A673 (cell line): ENCODE data around the gene GLCE.

ENCODE experiments used
- CTCF ChIP-seq: fragments of 300-800, 200-600 bp; sonication (generic); conservative IDR thresholded peaks from 2 replicates; pipeline ENCODE4 v1.5.1; 2017; ENCODE audit warnings: low read depth, mild to moderate bottlenecking, antibody characterized with exemption, low read length, moderate library complexity, mixed read lengths
- EZH2 ChIP-seq: fragments of 200-600 bp; sonication (generic); IDR thresholded peaks from 2 replicates; pipeline ENCODE4 v1.6.1; 2017; ENCODE audit warnings: borderline replicate concordance, low read depth, mild to moderate bottlenecking, mixed read lengths, antibody characterized with exemption, low read length; ENCODE audit not compliant: poor library complexity, severe bottlenecking

- TF ChIP-seq EZH2 (no peak), CTCF (no peak)
Measured at GRCh38 chr15:69277316-69277715, 116.9 kb downstream of the GLCE start.
